Activated CD4-positive, alpha-beta T cell treated with anti-CD3 and anti-CD28 coated beads for 36 hours (primary cell): ENCODE measurements around the gene OMA1. TPM values are rescaled to one million over a fixed set of nuclear protein-coding genes. Genes with fewer than 3 reads are reported as not detected.
A peak's percentile ranks its signal among the peaks of the same experiment; 100 is the strongest.
"Not testable (repeated sequence)": the region's sequence is repeated elsewhere in the genome, so short reads cannot be mapped to it uniquely, and the experiment has no call there.

ENCODE experiments used
- ATAC-seq: fragments of 200-7000 bp; cut with Tn5 transposase; one replicate; pipeline ENCODE4 v1.10.0; 2021; ENCODE audit warnings: mild to moderate bottlenecking, moderate library complexity
- CTCF ChIA-PET: fragments of 350-600 bp; sonication (Branson Sonifier 250); formaldehyde crosslinking; loops from one replicate; lab custom pipeline; 2021; ENCODE audit warnings: antibody characterized with exemption; lab: Charles Lee
- POLR2A ChIA-PET: fragments of 350-600 bp; sonication (Branson Sonifier 250); formaldehyde crosslinking; loops from one replicate; lab custom pipeline; 2021; ENCODE audit warnings: antibody characterized with exemption, inconsistent platforms; lab: Charles Lee
- DNase-seq: peaks from one replicate; pipeline ENCODE4 v3.0.0-alpha.2; 2020
- H3K27ac Mint-ChIP-seq: one replicate; pipeline ENCODE4 v1.8.0; 2021; ENCODE audit warnings: mixed read lengths
- H3K27me3 Mint-ChIP-seq: one replicate; pipeline ENCODE4 v1.8.0; 2021; ENCODE audit warnings: mixed read lengths
- H3K36me3 Mint-ChIP-seq: one replicate; pipeline ENCODE4 v1.8.0; 2021; ENCODE audit warnings: low read depth, mixed read lengths
- H3K4me1 Mint-ChIP-seq: one replicate; pipeline ENCODE4 v1.8.0; 2021; ENCODE audit warnings: mixed read lengths
- H3K4me3 Mint-ChIP-seq: one replicate; pipeline ENCODE4 v1.8.0; 2021; ENCODE audit warnings: mild to moderate bottlenecking, moderate library complexity, mixed read lengths
- H3K9me3 Mint-ChIP-seq: one replicate; pipeline ENCODE4 v1.8.0; 2021; ENCODE audit warnings: low read depth, mixed read lengths
- intact Hi-C, 2 experiments: fragments of 100-400 bp; cut with DNase I in 1 of 2; cut with micrococcal nuclease in 1 of 2; formaldehyde crosslinking; loops; one replicate each; pipeline versions ENCODE4 v1.14.2 to v1.15.1; 2022 to 2024; cut with DNase I, micrococcal nuclease
- total RNA-seq, 2 experiments: library from RNA; stranded (reverse); gene quantifications; one replicate each; pipeline ENCODE4 v1.2.3, GENCODE V29; 2021

OMA1 gene
- total RNA-seq, 2 experiments from 2014 or later: 8.8 to 11.6 TPM

DNA sequence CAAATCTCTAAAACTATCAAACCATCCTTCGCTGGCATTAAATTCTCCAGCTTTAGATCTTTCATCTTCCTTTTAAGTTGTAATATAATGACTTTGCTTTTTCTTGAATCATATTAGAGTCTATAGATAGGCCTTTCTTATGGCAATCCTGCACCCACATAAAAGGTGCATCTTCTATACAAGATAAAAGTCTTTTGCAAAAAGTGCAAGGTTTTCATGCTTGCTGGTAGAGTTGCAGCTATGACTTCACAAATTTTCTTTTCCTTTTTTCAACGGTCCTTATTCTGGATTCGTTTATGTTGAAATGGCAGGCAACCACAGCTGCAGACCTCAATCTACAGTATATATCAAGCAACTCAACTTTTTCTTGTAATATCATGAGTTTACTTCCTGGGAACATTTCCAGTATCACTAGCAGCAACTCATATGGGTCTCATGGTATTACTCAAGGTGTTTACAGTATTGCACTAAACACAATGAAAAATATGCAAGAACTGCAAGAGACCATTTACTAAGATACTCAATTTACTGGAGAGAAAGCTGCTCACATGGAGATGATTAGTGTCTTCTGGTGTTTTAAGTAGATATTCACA, 22.1 kb downstream of the OMA1 start:
- H3K27ac Mint-ChIP-seq: peak overlapping the region; percentile 31
- no peaks in the 10 kb centered on the region for H3K9me3 Mint-ChIP-seq

DNA sequence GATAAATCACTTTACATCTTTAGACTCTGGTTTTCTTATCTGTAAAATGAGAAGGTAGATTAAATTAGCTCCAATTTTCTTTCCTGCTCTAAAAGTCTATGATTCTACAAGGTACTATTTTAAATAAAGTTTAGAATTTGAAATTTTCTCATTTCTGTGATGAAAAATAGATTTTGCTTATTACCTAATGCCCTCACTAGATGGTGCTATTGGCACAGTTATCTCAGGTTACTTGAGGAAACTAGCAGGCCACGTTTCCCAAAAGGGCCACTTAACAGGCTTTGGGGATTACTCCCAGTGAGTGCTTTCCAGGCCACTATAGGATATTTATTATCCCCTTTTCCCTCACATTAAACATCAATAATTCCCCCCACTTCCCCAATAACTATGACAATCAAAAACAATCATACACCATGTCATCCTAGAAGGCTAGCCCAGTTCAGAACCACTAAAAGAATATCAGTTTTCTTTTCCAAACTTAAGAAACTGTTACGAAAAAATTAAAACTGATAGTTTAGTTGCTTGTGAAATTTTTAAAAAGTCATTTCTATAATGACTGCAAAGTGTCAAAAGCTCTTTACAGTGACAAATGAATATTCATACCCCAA, 30.6 kb downstream of the OMA1 start:
- peak overlapping the region; percentile 66 for H3K27ac Mint-ChIP-seq
- POLR2A ChIA-PET: no interaction called here
- intact Hi-C loops: loop anchor here (1.0 to 10.0 kb wide), 8 partner anchors 30 to 1243 kb away; partner anchors contain the start of gene OMA1 (in 2 of the 2)
- H3K27me3 Mint-ChIP-seq: no peaks in the 10 kb centered on the region
- H3K36me3 Mint-ChIP-seq: peaks cover 12% of the 10 kb centered on the region
- ATAC-seq (peak; percentile 65), DNase-seq (peak; percentile 29)
- no peak overlapping the region for H3K4me3 Mint-ChIP-seq
- peaks cover 2% of the 10 kb centered on the region for H3K9me3 Mint-ChIP-seq
- CTCF ChIA-PET: interaction anchor here (0.6 to 7.2 kb wide), 23 partner anchors 8 to 1244 kb away, joined by 3 to 97 read pairs (median 4); partner anchors contain the start of gene OMA1
- H3K4me1 Mint-ChIP-seq: peaks cover 10% of the 10 kb centered on the region

More for the DNA sequence above, 22.1 kb downstream of the OMA1 start:
- ChIA-PET POLR2A (no interaction called here), CTCF (interaction anchor here (1.2 to 4.3 kb wide), 4 partner anchors 9 to 128 kb away, joined by 3 to 30 read pairs (median 7); no protein-coding TSS in a partner anchor)
- H3K4me3 Mint-ChIP-seq: no peak overlapping the region
- DNase-seq: peak; percentile 45
- intact Hi-C loops: loop anchor here in 1 of 2 experiments (2.0 kb wide), 1 partner anchor 20 kb away; no protein-coding TSS in a partner anchor
- ATAC-seq: peak; percentile 78
- H3K4me1 Mint-ChIP-seq: peaks cover 23% of the 10 kb centered on the region
- peaks cover 11% of the 10 kb centered on the region for H3K36me3 Mint-ChIP-seq
- no peaks in the 10 kb centered on the region for H3K27me3 Mint-ChIP-seq

DNA sequence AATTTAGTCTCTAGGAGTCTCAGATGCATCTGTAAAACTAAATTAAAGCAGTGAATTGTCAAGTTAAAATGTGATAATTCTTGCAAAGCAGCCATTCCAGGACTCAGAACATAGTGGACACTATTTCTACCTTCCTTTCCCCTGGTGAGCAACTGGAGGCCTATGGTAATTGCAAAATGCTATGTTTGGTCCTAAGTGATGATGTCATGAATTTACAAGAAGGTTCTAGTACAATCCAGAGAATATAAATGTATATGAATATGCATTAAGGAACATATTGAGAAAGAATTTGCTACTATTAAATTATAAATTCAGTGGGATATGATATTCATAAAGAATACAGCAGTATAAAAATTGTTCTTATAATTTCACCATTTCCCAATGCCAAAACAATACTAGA, 32.6 kb downstream of the OMA1 start:
- intact Hi-C loops: loop anchor here (10.0 kb wide), 2 partner anchors 251 to 1181 kb away; no protein-coding TSS in a partner anchor
- H3K27me3 Mint-ChIP-seq: no peaks in the 10 kb centered on the region
- POLR2A ChIA-PET: no interaction called here
- CTCF ChIA-PET: interaction anchor here (0.6 to 7.2 kb wide), 5 partner anchors 12 to 140 kb away, joined by 3 to 97 read pairs (median 39); partner anchors contain the start of gene OMA1
- peaks cover 7% of the 10 kb centered on the region for H3K4me1 Mint-ChIP-seq
- no peak for ATAC-seq
- DNase-seq: no peak
- H3K36me3 Mint-ChIP-seq: peaks cover 22% of the 10 kb centered on the region
- no peak overlapping the region for H3K4me3 Mint-ChIP-seq
- peaks cover 2% of the 10 kb centered on the region for H3K9me3 Mint-ChIP-seq
- H3K27ac Mint-ChIP-seq: no peak overlapping the region

DNA sequence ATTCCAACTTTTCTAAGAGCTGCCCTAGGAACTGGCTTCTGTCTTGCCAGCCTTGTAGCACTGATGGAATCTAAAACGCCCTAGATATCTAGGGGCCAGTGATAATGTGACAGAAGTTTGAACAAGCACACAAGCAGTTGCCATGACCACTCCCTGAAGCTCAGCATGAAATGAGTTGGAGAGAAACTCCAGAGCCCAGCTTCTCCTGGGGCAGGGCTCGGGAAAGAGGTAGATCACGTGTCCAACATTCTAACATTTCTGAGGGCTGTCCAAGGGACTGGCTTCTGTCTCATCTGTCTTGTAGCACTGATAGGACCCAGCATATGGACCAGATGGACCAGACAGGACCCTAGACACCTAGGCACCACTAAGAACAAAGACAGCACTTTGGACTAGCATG, 37.9 kb downstream of the OMA1 start:
- intact Hi-C loops: no loop called here
- ATAC-seq: no peak
- ChIA-PET CTCF (interaction anchor here (1.0 kb wide), 1 partner anchor 8 kb away, joined by 4 read pairs; no protein-coding TSS in a partner anchor), POLR2A (no interaction called here)
- no peak for DNase-seq
- no peaks in the 10 kb centered on the region for H3K4me1 Mint-ChIP-seq
- H3K4me3 Mint-ChIP-seq: no peak overlapping the region
- H3K27ac Mint-ChIP-seq: no peak overlapping the region
- peaks cover 2% of the 10 kb centered on the region for H3K9me3 Mint-ChIP-seq
- no peaks in the 10 kb centered on the region for H3K27me3 Mint-ChIP-seq
- peaks cover 27% of the 10 kb centered on the region for H3K36me3 Mint-ChIP-seq

DNA sequence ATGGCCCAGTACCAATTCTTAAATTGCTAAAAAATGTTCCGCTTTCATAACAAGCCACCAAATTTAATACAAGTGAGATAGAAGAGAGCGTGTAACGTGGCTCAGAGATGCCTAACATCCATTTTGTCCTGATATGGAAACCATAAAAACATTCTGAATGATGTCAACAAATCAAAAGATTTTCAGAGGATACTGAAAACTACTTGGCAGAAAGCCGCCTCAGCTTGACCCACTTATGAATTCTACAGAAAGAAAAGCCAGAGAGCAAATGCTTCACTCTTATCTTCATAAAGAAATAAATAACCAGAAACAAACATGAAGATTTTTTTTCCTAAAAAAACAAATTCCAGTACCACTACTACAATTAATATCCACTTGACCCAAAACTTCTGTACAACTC, 41.2 kb downstream of the OMA1 start:
- H3K36me3 Mint-ChIP-seq: peaks cover 19% of the 10 kb centered on the region
- H3K4me3 Mint-ChIP-seq: no peak overlapping the region
- POLR2A ChIA-PET: no interaction called here
- CTCF ChIA-PET: interaction anchor here (1.4 kb wide), 1 partner anchor 18 kb away, joined by 3 read pairs; no protein-coding TSS in a partner anchor
- no peaks in the 10 kb centered on the region for H3K27me3 Mint-ChIP-seq
- ATAC-seq (no peak), DNase-seq (no peak)
- peaks cover 7% of the 10 kb centered on the region for H3K4me1 Mint-ChIP-seq
- intact Hi-C loops: no loop called here
- H3K9me3 Mint-ChIP-seq: no peaks in the 10 kb centered on the region
- no peak overlapping the region for H3K27ac Mint-ChIP-seq

DNA sequence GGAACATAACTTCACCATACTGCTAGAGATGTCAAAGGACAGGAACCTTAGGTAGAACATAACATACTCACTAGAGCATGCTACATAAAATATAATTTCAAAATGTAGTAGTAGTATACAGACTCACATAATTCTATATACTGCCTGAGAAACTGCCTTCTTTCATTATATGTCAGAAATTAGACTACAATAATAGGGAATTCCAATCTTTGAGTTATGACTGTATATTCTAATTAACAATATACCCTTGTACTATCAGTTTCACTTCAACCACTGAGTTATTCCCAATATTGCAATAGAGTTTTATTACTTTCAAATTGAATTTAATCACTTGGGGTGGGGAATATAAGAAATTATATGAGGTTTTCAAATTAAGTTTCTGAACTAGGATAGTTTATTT, 44.0 kb downstream of the OMA1 start:
- Mint-ChIP-seq H3K4me3 (no peak overlapping the region), H3K36me3 (peaks cover 13% of the 10 kb centered on the region), H3K27ac (no peak overlapping the region), H3K9me3 (no peaks in the 10 kb centered on the region), H3K27me3 (no peaks in the 10 kb centered on the region), H3K4me1 (peaks cover 9% of the 10 kb centered on the region)
- ChIA-PET CTCF (interaction anchor here (3.6 kb wide), 1 partner anchor 13 kb away, joined by 18 read pairs; no protein-coding TSS in a partner anchor), POLR2A (no interaction called here)
- no peak for DNase-seq
- no peak for ATAC-seq
- intact Hi-C loops: no loop called here

DNA sequence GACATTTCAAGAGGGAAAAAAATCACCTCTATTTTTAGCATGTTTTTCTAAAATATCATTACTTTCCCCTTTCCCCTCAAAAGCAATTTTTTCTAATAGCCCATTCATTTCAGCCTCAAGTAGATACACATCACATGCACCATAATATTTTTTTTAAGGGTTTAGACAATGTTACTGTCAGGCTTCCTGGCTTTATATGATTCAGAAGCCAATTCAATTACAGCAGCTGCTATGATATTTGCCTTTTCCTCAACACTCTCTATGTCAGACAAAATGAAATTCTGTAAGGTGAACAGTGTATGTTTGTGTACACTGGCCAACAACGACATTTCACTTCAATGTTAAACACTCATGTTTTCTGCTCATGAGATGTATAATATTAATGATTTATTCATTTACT, 46.5 kb downstream of the OMA1 start:
- ChIA-PET POLR2A (no interaction called here), CTCF (interaction anchor here (3.6 kb wide), 1 partner anchor 16 kb away, joined by 18 read pairs; no protein-coding TSS in a partner anchor)
- no peak for ATAC-seq
- intact Hi-C loops: no loop called here
- H3K4me3 Mint-ChIP-seq: no peak overlapping the region
- H3K27ac Mint-ChIP-seq: no peak overlapping the region
- no peaks in the 10 kb centered on the region for H3K27me3 Mint-ChIP-seq
- H3K36me3 Mint-ChIP-seq: peaks cover 26% of the 10 kb centered on the region
- H3K4me1 Mint-ChIP-seq: peaks cover 9% of the 10 kb centered on the region
- H3K9me3 Mint-ChIP-seq: no peaks in the 10 kb centered on the region
- no peak for DNase-seq

DNA sequence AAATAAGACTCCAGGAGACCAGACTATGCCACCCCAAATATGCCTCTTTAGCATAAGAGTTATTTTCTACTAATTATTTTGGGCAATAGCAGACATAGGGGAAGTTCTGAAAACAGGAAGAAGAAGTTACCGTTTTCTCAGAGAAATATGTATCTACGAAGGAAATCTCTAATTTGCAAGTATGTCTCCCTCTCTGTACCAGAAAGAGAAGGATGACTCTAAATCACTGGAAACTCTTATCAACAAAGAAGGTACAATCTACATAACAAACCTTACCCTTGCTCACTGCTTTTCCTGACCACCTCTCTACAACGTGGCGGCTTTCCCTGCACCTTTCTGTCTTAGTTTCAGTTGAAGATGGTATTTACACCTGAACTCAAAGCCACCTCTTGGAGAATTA, 49.0 kb downstream of the OMA1 start:
- no peaks in the 10 kb centered on the region for H3K27me3 Mint-ChIP-seq
- peaks cover 23% of the 10 kb centered on the region for H3K36me3 Mint-ChIP-seq
- intact Hi-C loops: no loop called here
- no peaks in the 10 kb centered on the region for H3K9me3 Mint-ChIP-seq
- ATAC-seq (no peak), DNase-seq (no peak)
- peaks cover 5% of the 10 kb centered on the region for H3K4me1 Mint-ChIP-seq
- CTCF ChIA-PET: no interaction called here
- H3K27ac Mint-ChIP-seq: no peak overlapping the region
- POLR2A ChIA-PET: no interaction called here
- no peak overlapping the region for H3K4me3 Mint-ChIP-seq

DNA sequence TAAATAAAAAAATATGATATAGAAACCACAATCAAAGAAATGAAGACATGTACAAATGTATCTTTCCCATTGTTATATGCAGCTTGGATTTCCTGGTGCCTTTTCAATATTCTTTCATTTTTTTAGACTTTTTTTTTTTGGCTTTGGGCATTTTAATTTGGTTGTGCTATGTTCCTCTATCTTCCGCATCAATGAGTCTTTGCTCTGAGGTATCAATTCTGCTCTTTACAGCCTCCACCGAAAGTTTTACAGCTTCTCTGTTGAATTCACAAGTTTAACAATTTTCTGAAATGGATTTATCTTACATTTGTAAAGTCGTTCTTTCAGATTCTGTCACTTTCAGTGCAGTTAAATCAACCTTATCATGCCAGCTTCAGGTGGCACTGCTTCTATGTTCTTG, 50.5 kb downstream of the OMA1 start:
- H3K4me1 Mint-ChIP-seq: peaks cover 2% of the 10 kb centered on the region
- H3K27ac Mint-ChIP-seq: no peak overlapping the region
- H3K4me3 Mint-ChIP-seq: no peak overlapping the region
- CTCF ChIA-PET: no interaction called here
- peaks cover 28% of the 10 kb centered on the region for H3K36me3 Mint-ChIP-seq
- POLR2A ChIA-PET: no interaction called here
- DNase-seq: no peak
- H3K27me3 Mint-ChIP-seq: no peaks in the 10 kb centered on the region
- no peaks in the 10 kb centered on the region for H3K9me3 Mint-ChIP-seq
- no peak for ATAC-seq
- intact Hi-C loops: no loop called here

DNA sequence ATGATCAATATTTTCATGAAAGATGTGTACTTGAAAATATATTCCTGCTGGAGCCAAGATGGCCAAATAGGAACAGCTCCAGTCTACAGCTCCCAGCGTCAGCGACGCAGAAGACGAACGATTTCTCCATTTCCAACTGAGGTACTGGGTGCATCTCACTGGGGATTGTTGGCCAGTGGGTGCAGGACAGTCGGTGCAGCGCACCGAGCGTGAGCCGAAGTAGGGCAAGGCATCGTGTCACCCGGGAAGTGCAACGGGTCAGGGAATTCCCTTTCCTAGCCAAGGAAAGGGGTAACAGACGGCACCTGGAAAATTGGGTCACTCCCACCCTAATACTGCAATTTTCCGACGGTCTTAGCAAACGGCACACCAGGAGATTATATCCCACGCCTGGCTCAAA, 57.6 kb downstream of the OMA1 start:
- CTCF ChIA-PET: interaction anchor here (0.6 kb wide), 1 partner anchor 252 kb away, joined by 3 read pairs; no protein-coding TSS in a partner anchor
- H3K4me3 Mint-ChIP-seq, H3K9me3 Mint-ChIP-seq, H3K27me3 Mint-ChIP-seq, DNase-seq, intact Hi-C loops, H3K4me1 Mint-ChIP-seq, POLR2A ChIA-PET, H3K27ac Mint-ChIP-seq, ATAC-seq: not testable (repeated sequence)
- peaks cover 23% of the 10 kb centered on the region for H3K36me3 Mint-ChIP-seq

DNA sequence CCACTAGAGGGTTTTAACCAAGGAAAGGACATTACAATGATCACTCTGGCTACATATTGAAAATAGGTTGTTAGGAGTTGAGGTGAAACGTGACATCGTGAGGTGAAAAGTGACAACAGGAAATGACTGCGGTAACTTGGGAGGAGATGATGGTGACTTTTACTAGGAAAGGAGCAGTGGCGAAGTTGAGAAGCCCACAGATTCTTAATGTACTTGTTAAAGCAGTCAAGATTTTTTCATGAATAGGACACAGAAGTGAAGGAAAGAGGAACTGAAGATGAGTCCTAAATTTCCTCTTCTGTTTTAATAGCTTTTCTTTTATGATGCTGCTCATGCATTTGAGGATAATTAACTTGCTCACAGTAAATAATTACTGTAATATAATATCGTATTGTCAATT, 59.5 kb downstream of the OMA1 start:
- ChIA-PET POLR2A (no interaction called here), CTCF (no interaction called here)
- ATAC-seq: no peak

More for the DNA sequence above, 59.5 kb downstream of the OMA1 start:
- H3K36me3 Mint-ChIP-seq: peaks cover 25% of the 10 kb centered on the region
- peaks cover 5% of the 10 kb centered on the region for H3K4me1 Mint-ChIP-seq
- no peak overlapping the region for H3K4me3 Mint-ChIP-seq
- H3K27ac Mint-ChIP-seq: no peak overlapping the region
- no peak for DNase-seq
- no peaks in the 10 kb centered on the region for H3K27me3 Mint-ChIP-seq
- H3K9me3 Mint-ChIP-seq: no peaks in the 10 kb centered on the region
- intact Hi-C loops: no loop called here
